ENCODE data around the gene TANC1. TPM values are rescaled to one million over a fixed set of nuclear protein-coding genes. Genes with fewer than 3 reads are reported as not detected.
"Not testable (repeated sequence)": the region's sequence is repeated elsewhere in the genome, so short reads cannot be mapped to it uniquely, and the experiment has no call there.

The TANC1 gene
- polyA plus RNA-seq, 1 donor = 22.2 TPM

GRCh38 chr2:159029936-159030335, 61.5 kb downstream of the TANC1 start:
- DNase-seq (ENCODE audit: low read depth) = no peak

GRCh38 chr2:159030674-159031380, 62.4 kb downstream of the TANC1 start:
- no peak for DNase-seq (ENCODE audit: low read depth)

- DNase-seq (ENCODE audit: low read depth) = no peak
Observed at GRCh38 chr2:159032146-159032545, 63.7 kb downstream of the TANC1 start.

- no peak for DNase-seq (ENCODE audit: low read depth)
Observed at GRCh38 chr2:159032580-159032979, 64.1 kb downstream of the TANC1 start.

GRCh38 chr2:159034713-159035112, 66.3 kb downstream of the TANC1 start:
- DNase-seq (ENCODE audit: low read depth) = no peak

- no peak for DNase-seq (ENCODE audit: low read depth)
Observed at GRCh38 chr2:159035790-159036411, 67.5 kb downstream of the TANC1 start.

GRCh38 chr2:159036461-159036860, 68.0 kb downstream of the TANC1 start:
- DNase-seq (ENCODE audit: low read depth) = not testable (repeated sequence)

GRCh38 chr2:159041328-159041727, 72.9 kb downstream of the TANC1 start:
- DNase-seq (ENCODE audit: low read depth) = not testable (repeated sequence)

- DNase-seq (ENCODE audit: low read depth) = no peak
Observed at GRCh38 chr2:159042115-159042850, 73.8 kb downstream of the TANC1 start.

- DNase-seq (ENCODE audit: low read depth) = no peak
Observed at GRCh38 chr2:159043710-159044109, 75.3 kb downstream of the TANC1 start.

GRCh38 chr2:159044804-159045286, 76.4 kb downstream of the TANC1 start:
- no peak for DNase-seq (ENCODE audit: low read depth)

- no peak for DNase-seq (ENCODE audit: low read depth)
Observed at GRCh38 chr2:159045545-159046454, 77.4 kb downstream of the TANC1 start.

GRCh38 chr2:159046966-159047365, 78.5 kb downstream of the TANC1 start:
- no peak for DNase-seq (ENCODE audit: low read depth)

GRCh38 chr2:159050426-159050825, 82.0 kb downstream of the TANC1 start:
- no peak for DNase-seq (ENCODE audit: low read depth)

GRCh38 chr2:159051133-159051532, 82.7 kb downstream of the TANC1 start:
- DNase-seq (ENCODE audit: low read depth) = no peak

- no peak for DNase-seq (ENCODE audit: low read depth)
Observed at GRCh38 chr2:159051661-159052060, 83.2 kb downstream of the TANC1 start.

- DNase-seq (ENCODE audit: low read depth) = no peak
Observed at GRCh38 chr2:159052157-159052601, 83.7 kb downstream of the TANC1 start.

- DNase-seq (ENCODE audit: low read depth) = no peak
Observed at GRCh38 chr2:159053161-159054031, 85.0 kb downstream of the TANC1 start.

GRCh38 chr2:159054032-159054334, 85.5 kb downstream of the TANC1 start:
- DNase-seq (ENCODE audit: low read depth) = no peak

GRCh38 chr2:159054985-159055384, 86.5 kb downstream of the TANC1 start:
- no peak for DNase-seq (ENCODE audit: low read depth)

- no peak for DNase-seq (ENCODE audit: low read depth)
Observed at GRCh38 chr2:159060518-159060917, 92.1 kb downstream of the TANC1 start.

All from forelimb muscle (tissue), 1 donor.